Inflammatory macrophage (primary cell): Measurements from ENCODE around the gene DAZ2.
"Not testable (repeated sequence)": the region's sequence is repeated elsewhere in the genome, so short reads cannot be mapped to it uniquely, and the experiment has no call there.

Experiments used
- DNase-seq, 2 donors: peaks; one replicate each; pipeline ENCODE4 v3.0.0-alpha.2; 2020 to 2022
- total RNA-seq, 18 experiments: gene quantifications; one replicate each; lab custom pipeline; 2026; ENCODE audit warnings: mixed read lengths in 6 of 18, inconsistent platforms in 2 of 18; lab: John Stamatoyannopoulos, UW

Gene DAZ2, protein sequence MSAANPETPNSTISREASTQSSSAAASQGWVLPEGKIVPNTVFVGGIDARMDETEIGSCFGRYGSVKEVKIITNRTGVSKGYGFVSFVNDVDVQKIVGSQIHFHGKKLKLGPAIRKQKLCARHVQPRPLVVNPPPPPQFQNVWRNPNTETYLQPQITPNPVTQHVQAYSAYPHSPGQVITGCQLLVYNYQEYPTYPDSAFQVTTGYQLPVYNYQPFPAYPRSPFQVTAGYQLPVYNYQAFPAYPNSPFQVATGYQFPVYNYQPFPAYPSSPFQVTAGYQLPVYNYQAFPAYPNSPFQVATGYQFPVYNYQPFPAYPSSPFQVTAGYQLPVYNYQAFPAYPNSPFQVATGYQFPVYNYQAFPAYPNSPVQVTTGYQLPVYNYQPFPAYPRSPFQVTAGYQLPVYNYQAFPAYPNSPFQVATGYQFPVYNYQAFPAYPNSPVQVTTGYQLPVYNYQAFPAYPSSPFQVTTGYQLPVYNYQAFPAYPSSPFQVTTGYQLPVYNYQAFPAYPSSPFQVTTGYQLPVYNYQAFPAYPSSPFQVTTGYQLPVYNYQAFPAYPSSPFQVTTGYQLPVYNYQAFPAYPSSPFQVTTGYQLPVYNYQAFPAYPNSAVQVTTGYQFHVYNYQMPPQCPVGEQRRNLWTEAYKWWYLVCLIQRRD
- 0 reads per million in 18 experiments for total RNA-seq

DNA sequence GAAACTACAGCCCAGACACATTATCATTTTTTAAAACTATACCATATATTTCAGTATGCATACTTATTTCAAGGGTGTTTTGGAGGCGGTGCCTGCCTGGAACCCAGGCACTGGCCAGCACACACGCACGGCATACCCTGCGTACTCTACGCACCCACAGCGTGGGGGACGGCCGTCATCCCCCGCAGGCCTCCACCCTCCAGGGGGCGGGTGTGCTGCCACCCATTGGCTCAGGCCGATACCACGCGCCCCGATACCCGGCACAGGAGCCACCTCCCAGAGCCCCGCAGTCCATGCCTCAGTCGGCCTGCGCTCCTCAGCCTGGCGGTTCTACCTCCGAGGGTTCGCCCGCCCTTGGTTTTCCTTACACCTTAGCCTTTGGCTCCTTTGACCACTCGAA is at the start of gene DAZ2:
DAZ2 (plus strand) TSS at position 301 of the 400 bp plus-strand sequence. CDS start 208 bp downstream, outside the sequence.
- not testable (repeated sequence) for DNase-seq

- DNase-seq = not testable (repeated sequence)
Observed at GRCh38 chrY:23198908-23199307, 20.4 kb upstream of the DAZ2 start, which contains the start of gene DAZ1. DAZ1 (minus strand) TSS chrY:23199008; CDS start chrY:23198800, 208 bp downstream.

DNA sequence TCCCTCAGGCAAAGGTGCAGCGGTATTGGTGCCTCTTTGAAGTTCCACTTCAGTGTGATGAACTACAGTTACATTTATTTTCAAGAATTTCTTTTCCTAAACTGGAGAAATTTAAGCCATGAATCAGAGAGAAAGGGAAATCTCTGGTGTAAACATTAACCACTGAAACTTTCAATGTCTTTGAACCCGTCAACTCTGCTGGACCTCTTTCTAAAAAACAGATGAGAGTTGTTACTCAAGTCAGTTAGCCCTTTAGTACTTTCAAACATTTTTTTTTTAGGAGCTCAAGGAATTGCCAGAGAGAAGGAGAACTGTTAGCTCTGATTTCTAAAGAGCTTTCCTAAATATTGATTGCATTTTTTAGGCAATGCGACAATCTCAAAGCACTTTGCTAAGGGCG is 11.9 kb upstream of the DAZ2 start:
- DNase-seq = not testable (repeated sequence)

DNA sequence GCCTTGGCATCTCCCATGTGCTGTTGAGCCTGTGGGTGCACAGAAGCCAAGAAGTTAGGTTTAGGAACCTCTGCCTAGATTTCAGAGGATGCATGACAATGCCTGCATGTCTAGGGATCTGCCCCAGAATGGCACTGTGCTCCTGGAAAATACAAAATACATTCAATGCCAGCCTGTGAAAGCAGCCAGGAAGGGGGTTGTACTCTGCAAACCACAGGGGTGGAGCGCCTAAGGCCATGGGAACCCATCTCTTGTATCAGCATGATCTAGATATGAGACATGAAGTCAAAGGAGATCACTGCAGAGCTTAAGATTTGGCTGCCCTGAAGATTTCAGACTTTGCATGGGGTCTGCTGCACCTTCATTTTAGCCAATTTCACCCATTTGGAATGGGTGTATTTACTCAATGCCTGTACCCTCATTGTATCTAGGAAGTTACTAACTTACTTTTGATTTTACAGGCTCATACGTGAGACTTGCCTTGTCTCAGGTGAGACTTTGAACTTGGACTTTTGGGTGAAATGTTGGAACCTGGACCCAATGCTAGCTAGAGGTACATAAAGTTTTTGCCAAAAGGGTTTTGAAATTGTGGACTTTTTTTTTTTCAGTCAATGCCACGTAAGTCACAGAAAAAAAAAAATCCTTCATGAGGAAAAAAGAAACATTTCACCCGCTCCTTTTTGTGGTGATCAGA is 9.4 kb upstream of the DAZ2 start:
- DNase-seq = not testable (repeated sequence)

DNA sequence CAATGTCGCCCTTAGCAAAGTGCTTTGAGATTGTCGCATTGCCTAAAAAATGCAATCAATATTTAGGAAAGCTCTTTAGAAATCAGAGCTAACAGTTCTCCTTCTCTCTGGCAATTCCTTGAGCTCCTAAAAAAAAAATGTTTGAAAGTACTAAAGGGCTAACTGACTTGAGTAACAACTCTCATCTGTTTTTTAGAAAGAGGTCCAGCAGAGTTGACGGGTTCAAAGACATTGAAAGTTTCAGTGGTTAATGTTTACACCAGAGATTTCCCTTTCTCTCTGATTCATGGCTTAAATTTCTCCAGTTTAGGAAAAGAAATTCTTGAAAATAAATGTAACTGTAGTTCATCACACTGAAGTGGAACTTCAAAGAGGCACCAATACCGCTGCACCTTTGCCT is 8.7 kb upstream of the DAZ2 start:
- DNase-seq = not testable (repeated sequence)
